GM20000 (cell line): Measurements from ENCODE around the gene GNAQ.

Source experiments
- DNase-seq: peaks from one replicate; pipeline ENCODE4 v3.0.0; 2012; ENCODE audit warnings: low spot score
- CTCF ChIP-seq: IDR thresholded peaks from 2 replicates; pipeline ENCODE4 v1.5.1; 2012; ENCODE audit warnings: mild to moderate bottlenecking, control low read depth; ENCODE audit errors: extremely low read depth, missing control alignments

GNAQ gene

GRCh38 chr9:77917800-77918199, 113.8 kb downstream of the GNAQ start:
- no peak for TF ChIP-seq CTCF
- DNase-seq, result no peak

- DNase-seq, result no peak
- TF ChIP-seq CTCF, result no peak
Measured at GRCh38 chr9:77916820-77917219, 114.8 kb downstream of the GNAQ start.

GRCh38 chr9:77916410-77916819, 115.2 kb downstream of the GNAQ start:
- DNase-seq, result peak; percentile 19
- no peak for TF ChIP-seq CTCF

- DNase-seq, result no peak
- no peak for TF ChIP-seq CTCF
Measured at GRCh38 chr9:77915744-77916143, 115.9 kb downstream of the GNAQ start.

- TF ChIP-seq CTCF, result no peak
- no peak for DNase-seq
Measured at GRCh38 chr9:77912895-77913693, 118.5 kb downstream of the GNAQ start.

GRCh38 chr9:77911928-77912327, 119.7 kb downstream of the GNAQ start:
- DNase-seq, result no peak

More at GRCh38 chr9:77911928-77912327, 119.7 kb downstream of the GNAQ start:
- no peak for TF ChIP-seq CTCF
